HG03103 (cell line): ENCODE measurements around the gene DNAI2.
"Not testable (repeated sequence)": the region's sequence is repeated elsewhere in the genome, so short reads cannot be mapped to it uniquely, and the experiment has no call there.

ENCODE experiments used
- ATAC-seq: cut with Tn5 transposase; IDR thresholded peaks from one replicate; pipeline ENCODE4 v1.9.1; 2021; ENCODE audit warnings: low read depth; ENCODE audit not compliant: unreplicated experiment

The DNAI2 gene

GRCh38 chr17:74271901-74272561 is 2.0 kb upstream of the DNAI2 start:
- no peak for ATAC-seq

- ATAC-seq: no peak
These were observed 1.3 kb upstream of the DNAI2 start for GRCh38 chr17:74272731-74273201.

GRCh38 chr17:74274709-74275340 is 791 bp downstream of the DNAI2 start:
- ATAC-seq: no peak

- ATAC-seq: no peak
These were observed 2.0 kb downstream of the DNAI2 start for GRCh38 chr17:74276051-74276476.

- no peak for ATAC-seq
These were observed 2.5 kb downstream of the DNAI2 start for GRCh38 chr17:74276541-74277009.

GRCh38 chr17:74277935-74278334 is 3.9 kb downstream of the DNAI2 start:
- no peak for ATAC-seq

- ATAC-seq: not testable (repeated sequence)
These were observed 5.6 kb downstream of the DNAI2 start for GRCh38 chr17:74279617-74280016.

- ATAC-seq: peak; percentile 78
These were observed 6.1 kb downstream of the DNAI2 start for GRCh38 chr17:74280093-74280513.

- ATAC-seq: no peak
These were observed 7.8 kb downstream of the DNAI2 start for GRCh38 chr17:74281799-74282198.

- not testable (repeated sequence) for ATAC-seq
These were observed 8.2 kb downstream of the DNAI2 start for GRCh38 chr17:74282274-74282586.

GRCh38 chr17:74282587-74283370 is 8.7 kb downstream of the DNAI2 start:
- no peak for ATAC-seq

GRCh38 chr17:74283371-74283673 is 9.3 kb downstream of the DNAI2 start:
- ATAC-seq: no peak

- ATAC-seq: no peak
These were observed 13.1 kb downstream of the DNAI2 start for GRCh38 chr17:74287031-74287602.

- ATAC-seq: no peak
These were observed 14.8 kb downstream of the DNAI2 start for GRCh38 chr17:74288785-74289184.

- ATAC-seq: no peak
These were observed 15.7 kb downstream of the DNAI2 start for GRCh38 chr17:74289688-74290087.

- no peak for ATAC-seq
These were observed 16.3 kb downstream of the DNAI2 start for GRCh38 chr17:74290340-74290739.

GRCh38 chr17:74292495-74292894 is 18.5 kb downstream of the DNAI2 start:
- no peak for ATAC-seq

GRCh38 chr17:74295625-74296547 is 21.9 kb downstream of the DNAI2 start:
- no peak for ATAC-seq

GRCh38 chr17:74296548-74296936 is 22.5 kb downstream of the DNAI2 start:
- no peak for ATAC-seq

GRCh38 chr17:74297941-74298340 is 23.9 kb downstream of the DNAI2 start:
- no peak for ATAC-seq
